Neural cell (in vitro differentiated cells): Measurements from ENCODE around the gene SSTR4. TPM values are rescaled to one million over a fixed set of nuclear protein-coding genes. Genes with fewer than 3 reads are reported as not detected.

Source experiments
- H2AFZ ChIP-seq: fragments of 200-600, 300-800 bp; sonication (generic), shearing (Covaris generic); 2 replicates; pipeline ENCODE4 v1.6.0; 2014; ENCODE audit warnings: low read depth, mild to moderate bottlenecking, antibody characterized with exemption, low read length, moderate library complexity
- H3F3A ChIP-seq: fragments of 200-600 bp; shearing (Covaris generic); 2 replicates; pipeline ENCODE4 v1.6.1; 2016; ENCODE audit warnings: mild to moderate bottlenecking, moderate library complexity, mixed read lengths, antibody characterized with exemption, low read length; ENCODE audit not compliant: insufficient read depth, poor library complexity, severe bottlenecking
- H3K27ac ChIP-seq: fragments of 200-600, 300-800 bp; sonication (generic), shearing (Covaris generic); 2 replicates; pipeline ENCODE4 v1.5.1; 2014; ENCODE audit warnings: mild to moderate bottlenecking, low read length, moderate library complexity
- H3K27me3 ChIP-seq: fragments of 300-800, 200-600 bp; sonication (generic), shearing (Covaris generic); 2 replicates; pipeline ENCODE4 v1.6.0; 2014; ENCODE audit warnings: mild to moderate bottlenecking, low read depth, low read length, moderate library complexity; ENCODE audit not compliant: insufficient read depth
- H3K36me3 ChIP-seq: fragments of 300-800, 200-600 bp; sonication (generic), shearing (Covaris generic); 2 replicates; pipeline ENCODE4 v1.5.1; 2014; ENCODE audit warnings: mild to moderate bottlenecking, antibody characterized with exemption, low read length, moderate library complexity; ENCODE audit not compliant: insufficient read depth
- H3K4me2 ChIP-seq: fragments of 300-800, 200-600 bp; sonication (generic), shearing (Covaris generic); 2 replicates; pipeline ENCODE4 v1.6.0; 2014; ENCODE audit warnings: mild to moderate bottlenecking, low read length
- H3K4me3 ChIP-seq: fragments of 300-800, 200-600 bp; sonication (generic), shearing (Covaris generic); 2 replicates; pipeline ENCODE4 v1.5.1; 2014; ENCODE audit warnings: mild to moderate bottlenecking, low read length, moderate library complexity
- H3K79me2 ChIP-seq: fragments of 200-600 bp; shearing (Covaris generic); replicated peaks from 2 replicates; pipeline ENCODE4 v1.6.0; 2014; ENCODE audit warnings: mild to moderate bottlenecking, low read length, moderate library complexity; ENCODE audit not compliant: insufficient read depth
- H3K9ac ChIP-seq: fragments of 300-800, 200-600 bp; sonication (generic), shearing (Covaris generic); 2 replicates; pipeline ENCODE4 v1.6.1; 2016; ENCODE audit warnings: mild to moderate bottlenecking, low read length, mixed read lengths
- H3K9me2 ChIP-seq: fragments of 200-600 bp; shearing (Covaris generic); 2 replicates; pipeline ENCODE4 v1.6.1; 2016; ENCODE audit warnings: mild to moderate bottlenecking, low read length, mixed read lengths; ENCODE audit not compliant: insufficient read depth
- H3K9me3 ChIP-seq: fragments of 200-600, 300-800 bp; sonication (generic), shearing (Covaris generic); 2 replicates; pipeline ENCODE4 v1.6.1; 2016; ENCODE audit warnings: mild to moderate bottlenecking, mixed run types, low read length, moderate library complexity, mixed read lengths
- H4K20me1 ChIP-seq: fragments of 200-600 bp; shearing (Covaris generic); 2 replicates; pipeline ENCODE4 v1.6.1; 2016; ENCODE audit warnings: mild to moderate bottlenecking, mixed run types; ENCODE audit not compliant: insufficient read depth
- CTCF ChIP-seq: fragments of 450-650 bp; IDR thresholded peaks from 2 replicates; pipeline ENCODE4 v1.5.1; 2014; ENCODE audit warnings: antibody characterized with exemption, mild to moderate bottlenecking, moderate library complexity; ENCODE audit not compliant: poor library complexity, severe bottlenecking
- EP300 ChIP-seq: fragments of 450-650 bp; conservative IDR thresholded peaks from 2 replicates; pipeline ENCODE4 v1.6.1; 2014; ENCODE audit warnings: antibody characterized with exemption, mild to moderate bottlenecking, moderate library complexity; ENCODE audit not compliant: poor library complexity, severe bottlenecking
- EZH2 ChIP-seq: fragments of 200-600, 300-800 bp; shearing (Covaris generic), sonication (generic); IDR thresholded peaks from 2 replicates; pipeline ENCODE4 v1.6.1; 2014; ENCODE audit warnings: antibody characterized with exemption, low read length, borderline replicate concordance, mild to moderate bottlenecking; ENCODE audit not compliant: insufficient read depth, poor library complexity, severe bottlenecking
- MXI1 ChIP-seq: fragments of 450-650 bp; conservative IDR thresholded peaks from 2 replicates; pipeline ENCODE4 v1.6.1; 2014; ENCODE audit warnings: antibody characterized with exemption, mild to moderate bottlenecking; ENCODE audit not compliant: poor library complexity, severe bottlenecking
- POLR2AphosphoS5 ChIP-seq: IDR thresholded peaks from 2 replicates; pipeline ENCODE4 v1.6.1; 2012
- RAD21 ChIP-seq: fragments of 450-650 bp; conservative IDR thresholded peaks from 2 replicates; pipeline ENCODE4 v1.6.1; 2014; ENCODE audit warnings: antibody characterized with exemption, mild to moderate bottlenecking, moderate library complexity
- SMC3 ChIP-seq: fragments of 450-650 bp; conservative IDR thresholded peaks from 2 replicates; pipeline ENCODE4 v1.6.1; 2014; ENCODE audit warnings: antibody characterized with exemption, mild to moderate bottlenecking, moderate library complexity; ENCODE audit not compliant: poor library complexity
- TAF1 ChIP-seq: IDR thresholded peaks from 2 replicates; pipeline ENCODE4 v1.6.1; 2012; ENCODE audit warnings: low read depth
- polyA plus RNA-seq: library from polyadenylated mRNA; depleted of rRNA; stranded (reverse); fragments of >200 nt; gene quantifications from 2 replicates; pipeline ENCODE4 v1.2.3, GENCODE V29; 2014

Gene SSTR4
- polyA plus RNA-seq, 1 donor from 2014 or later: not detected

GRCh38 chr20:23000232-23000947, 34.7 kb upstream of the SSTR4 start:
- H3K4me3 ChIP-seq: no peak overlapping the region
- no peak overlapping the region for H2AFZ ChIP-seq
- no peaks in the 10 kb centered on the region for H4K20me1 ChIP-seq
- H3K27ac ChIP-seq: no peak overlapping the region
- H3K9ac ChIP-seq: no peak overlapping the region
- TF ChIP-seq MXI1: no peak
- H3K79me2 ChIP-seq: no peaks in the 10 kb centered on the region
- no peaks in the 10 kb centered on the region for H3F3A ChIP-seq
- H3K9me2 ChIP-seq: no peaks in the 10 kb centered on the region
- no peak overlapping the region for H3K4me2 ChIP-seq
- no peaks in the 10 kb centered on the region for H3K27me3 ChIP-seq
- H3K9me3 ChIP-seq: no peaks in the 10 kb centered on the region
- no peaks in the 10 kb centered on the region for H3K36me3 ChIP-seq

- no peak for TF ChIP-seq RAD21
These were observed 32.8 kb upstream of the SSTR4 start for GRCh38 chr20:23002276-23002675.

GRCh38 chr20:23003077-23003635, 32.0 kb upstream of the SSTR4 start:
- no peaks in the 10 kb centered on the region for H3F3A ChIP-seq
- H3K9ac ChIP-seq: no peak overlapping the region
- H3K27me3 ChIP-seq: no peaks in the 10 kb centered on the region
- no peaks in the 10 kb centered on the region for H3K36me3 ChIP-seq
- no peaks in the 10 kb centered on the region for H3K9me3 ChIP-seq
- no peak overlapping the region for H3K4me3 ChIP-seq
- no peaks in the 10 kb centered on the region for H3K79me2 ChIP-seq
- TF ChIP-seq SMC3: no peak
- TF ChIP-seq TAF1: no peak
- no peak for TF ChIP-seq EP300
- TF ChIP-seq POLR2AphosphoS5: no peak
- no peak for TF ChIP-seq EZH2
- no peak for TF ChIP-seq CTCF
- TF ChIP-seq MXI1: no peak
- no peak overlapping the region for H3K27ac ChIP-seq
- H4K20me1 ChIP-seq: no peaks in the 10 kb centered on the region
- no peak overlapping the region for H3K4me2 ChIP-seq
- H2AFZ ChIP-seq: no peak overlapping the region
- no peaks in the 10 kb centered on the region for H3K9me2 ChIP-seq

More at GRCh38 chr20:23002276-23002675, 32.8 kb upstream of the SSTR4 start:
- no peak overlapping the region for H3K27ac ChIP-seq
- no peaks in the 10 kb centered on the region for H3F3A ChIP-seq
- no peaks in the 10 kb centered on the region for H3K9me2 ChIP-seq
- no peaks in the 10 kb centered on the region for H3K36me3 ChIP-seq
- no peaks in the 10 kb centered on the region for H3K27me3 ChIP-seq
- no peaks in the 10 kb centered on the region for H4K20me1 ChIP-seq
- H3K9ac ChIP-seq: no peak overlapping the region
- H3K4me3 ChIP-seq: no peak overlapping the region
- H3K9me3 ChIP-seq: no peaks in the 10 kb centered on the region
- no peak overlapping the region for H2AFZ ChIP-seq
- no peak overlapping the region for H3K4me2 ChIP-seq
- H3K79me2 ChIP-seq: no peaks in the 10 kb centered on the region
